K562 (cell line): ENCODE measurements around the gene ATAD3B. TPM values are rescaled to one million over a fixed set of nuclear protein-coding genes. Genes with fewer than 3 reads are reported as not detected.

Experiments used
- BHLHE40 ChIP-seq: IDR thresholded peaks from 2 replicates; pipeline ENCODE4 v1.6.1; 2011; ENCODE audit warnings: low read length, improper control_type of control experiment
- CAMTA2 ChIP-seq: fragments of 250-450 bp; sonication (Bioruptor Pico); conservative IDR thresholded peaks from 2 replicates; pipeline ENCODE4 v1.5.1; 2022
- CBX3 ChIP-seq, 2 experiments: IDR thresholded peaks; 1 replicate in 1 of 2; 2 replicates in 1 of 2; pipeline ENCODE4 v1.6.1; 2012; ENCODE audit warnings: inconsistent platforms in 2 of 2, low read length in 2 of 2, borderline replicate concordance in 1 of 2, control low read depth in 1 of 2
- CREM ChIP-seq: IDR thresholded peaks from 2 replicates; pipeline ENCODE4 v1.6.1; 2014; ENCODE audit warnings: antibody characterized with exemption, low read depth
- CXXC5 ChIP-seq: fragments of 250-450 bp; sonication (Bioruptor Pico); IDR thresholded peaks from 2 replicates; pipeline ENCODE4 v1.8.0; 2022; ENCODE audit warnings: inconsistent platforms, mild to moderate bottlenecking, moderate library complexity
- GABPB1 ChIP-seq: sonication (generic); formaldehyde crosslinking; IDR thresholded peaks from 2 replicates; pipeline ENCODE4 v1.8.0; 2022; ENCODE audit warnings: mild to moderate bottlenecking, missing genetic modification reagents
- HMGN3 ChIP-seq: IDR thresholded peaks from 2 replicates; pipeline ENCODE4 v1.6.1; 2011; ENCODE audit warnings: borderline replicate concordance, low read depth, mild to moderate bottlenecking, mixed read lengths, low read length; ENCODE audit not compliant: insufficient read length; ENCODE audit errors: extremely low read depth
- LCOR ChIP-seq: sonication (generic); formaldehyde crosslinking; IDR thresholded peaks from 2 replicates; pipeline ENCODE4 v1.8.0; 2022; ENCODE audit warnings: mild to moderate bottlenecking, missing genetic modification reagents
- NFIX ChIP-seq: fragments of 250-450 bp; sonication (Bioruptor Pico); IDR thresholded peaks from 2 replicates; pipeline ENCODE4 v1.4.0; 2020; ENCODE audit warnings: low read depth, mild to moderate bottlenecking, moderate library complexity
- PTRF ChIP-seq: fragments of 450-650 bp; IDR thresholded peaks from 2 replicates; pipeline ENCODE4 v1.6.1; 2016; ENCODE audit warnings: mild to moderate bottlenecking, missing genetic modification characterization, missing compliant biosample characterization
- RBM14 ChIP-seq: fragments of 200-400 bp; formaldehyde crosslinking; IDR thresholded peaks from 2 replicates; pipeline ENCODE4 v1.6.1; 2018; ENCODE audit warnings: low read depth, mild to moderate bottlenecking, low read length, moderate library complexity, borderline replicate concordance; ENCODE audit not compliant: insufficient read depth
- SMC3 ChIP-seq: conservative IDR thresholded peaks from 2 replicates; pipeline ENCODE4 v1.6.1; 2011; ENCODE audit warnings: low read depth, low read length, improper control_type of control experiment; ENCODE audit not compliant: insufficient read depth
- SP1 ChIP-seq: sonication (generic); formaldehyde crosslinking; IDR thresholded peaks from 2 replicates; pipeline ENCODE4 v1.8.1; 2022; ENCODE audit warnings: mild to moderate bottlenecking, missing genetic modification reagents
- SP2 ChIP-seq: IDR thresholded peaks from 2 replicates; pipeline ENCODE4 v1.6.1; 2011; ENCODE audit warnings: mild to moderate bottlenecking, low read depth, low read length, moderate library complexity; ENCODE audit not compliant: poor library complexity, severe bottlenecking; ENCODE audit errors: extremely low read depth
- TFE3 ChIP-seq: fragments of 450-650 bp; formaldehyde crosslinking; IDR thresholded peaks from 2 replicates; pipeline ENCODE4 v1.4.0; 2020; ENCODE audit warnings: mild to moderate bottlenecking, mixed read lengths
- ZBTB2 ChIP-seq: fragments of 450-650 bp; IDR thresholded peaks from 2 replicates; pipeline ENCODE4 v1.6.1; 2016; ENCODE audit warnings: antibody characterized with exemption
- ZNF263 ChIP-seq: sonication (generic); formaldehyde crosslinking; IDR thresholded peaks from 2 replicates; pipeline ENCODE4 v1.8.0; 2022; ENCODE audit warnings: mild to moderate bottlenecking, missing genetic modification reagents, borderline replicate concordance
- ZNF740 ChIP-seq, 3 experiments: fragments of 200-800 bp in 1 of 3; sonication (Bioruptor generic) in 1 of 3; sonication (generic) in 1 of 3; formaldehyde crosslinking in 1 of 3; IDR thresholded peaks; 2 replicates each; pipeline versions ENCODE4 v1.6.1 to v1.8.0; 2016 to 2022; ENCODE audit warnings: mild to moderate bottlenecking in 2 of 3, missing compliant biosample characterization in 2 of 3, missing genetic modification characterization in 2 of 3, missing genetic modification reagents in 1 of 3
- polyA plus RNA-seq, 8 experiments: library from polyadenylated mRNA; depleted of rRNA in 4 of 8; stranded (reverse) in 5 of 8; unstranded in 3 of 8; fragments of >200 nt; fragmentation: Nextera tagmentation in 2 of 8; fragmentation: Illumina TruSeq in 1 of 8; extraction: Ambion mirVana in 2 of 8; extraction: Trizol in 1 of 8; gene quantifications; 2 replicates each; pipeline versions ENCODE4 v1.2.1 to v1.2.3, GENCODE V29; 2011 to 2014; ENCODE audit warnings: inconsistent platforms in 1 of 8, missing spikeins in 1 of 8
- total RNA-seq, 7 experiments: library from RNA; depleted of rRNA in 6 of 7; stranded (reverse); fragments of >200 nt in 6 of 7; fragmentation: Illumina TruSeq in 2 of 7; extraction: Trizol in 2 of 7; gene quantifications; 2 replicates each; pipeline versions ENCODE4 v1.2.1 to v1.2.3, GENCODE V29; 2011 to 2021; ENCODE audit warnings: low replicate concordance in 1 of 7
- TF ChIP-seq, protein P1 (sequence below), 2 experiments: fragments of 450-650 bp; conservative IDR thresholded peaks; 2 replicates each; pipeline ENCODE4 v1.6.1; 2017; ENCODE audit warnings: mild to moderate bottlenecking in 2 of 2, moderate library complexity in 2 of 2

Gene ATAD3B
- total and polyA plus RNA-seq, 9 of the 15 experiments (the other 6 are each of a cell fraction or from before 2014, with no cell fraction given): 0.07 to 113 (median 27.7) TPM

GRCh38 chr1:1441002-1441888 is 30.3 kb upstream of the ATAD3B start (continued):
- peak; percentile 91 for TF ChIP-seq ZNF740 (CRISPR knock-in tag; IDR thresholded peaks at IDR 0.05)
- 0 out of 4 replicates have a peak, but pooled peaks of 1 of the 2 experiments have one; percentile 50 for TF ChIP-seq ZNF740 (tag; IDR thresholded peaks at IDR 0.05)
- peak; percentile 60 for TF ChIP-seq CREM
- peak; percentile 79 for TF ChIP-seq GABPB1 (CRISPR knock-in tag)
- no peak for TF ChIP-seq PTRF (tag)
- peak; percentile 38 for TF ChIP-seq HMGN3
- TF ChIP-seq CBX3 (IDR thresholded peaks at IDR 0.05; ENCODE audit: borderline replicate concordance in 1 of 2, low read length in 2 of 2): 0 out of 3 replicates have a peak, but pooled peaks of 1 of the 2 experiments have one; percentile 59
- peak; percentile 82 for TF ChIP-seq SMC3
- TF ChIP-seq NFIX: no peak
- TF ChIP-seq ZNF263: no peak
- TF ChIP-seq, protein P1, sequence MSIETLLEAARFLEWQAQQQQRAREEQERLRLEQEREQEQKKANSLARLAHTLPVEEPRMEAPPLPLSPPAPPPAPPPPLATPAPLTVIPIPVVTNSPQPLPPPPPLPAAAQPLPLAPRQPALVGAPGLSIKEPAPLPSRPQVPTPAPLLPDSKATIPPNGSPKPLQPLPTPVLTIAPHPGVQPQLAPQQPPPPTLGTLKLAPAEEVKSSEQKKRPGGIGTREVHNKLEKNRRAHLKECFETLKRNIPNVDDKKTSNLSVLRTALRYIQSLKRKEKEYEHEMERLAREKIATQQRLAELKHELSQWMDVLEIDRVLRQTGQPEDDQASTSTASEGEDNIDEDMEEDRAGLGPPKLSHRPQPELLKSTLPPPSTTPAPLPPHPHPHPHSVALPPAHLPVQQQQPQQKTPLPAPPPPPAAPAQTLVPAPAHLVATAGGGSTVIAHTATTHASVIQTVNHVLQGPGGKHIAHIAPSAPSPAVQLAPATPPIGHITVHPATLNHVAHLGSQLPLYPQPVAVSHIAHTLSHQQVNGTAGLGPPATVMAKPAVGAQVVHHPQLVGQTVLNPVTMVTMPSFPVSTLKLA (conservative IDR thresholded peaks at IDR 0.05): peak; percentile 91 to 94
- TF ChIP-seq SP2: no peak
- no peak for TF ChIP-seq RBM14
- peak; percentile 81; the same call in 1 of the 2 replicates for TF ChIP-seq LCOR (CRISPR knock-in tag)
- peak; percentile 43; the same call in 1 of the 2 replicates for TF ChIP-seq CXXC5 (CRISPR knock-in tag)
- peak; percentile 88 for TF ChIP-seq ZBTB2
- 0 out of 2 replicates have a peak, but pooled peaks have one; percentile 15 for TF ChIP-seq TFE3
- TF ChIP-seq CAMTA2 (CRISPR knock-in tag): no peak
- TF ChIP-seq BHLHE40: peak; percentile 40; the same call in 1 of the 2 replicates
- TF ChIP-seq SP1 (CRISPR knock-in tag): peak; percentile 33; the same call in 1 of the 2 replicates
